ENCODE results near the gene LTBP3. TPM values are rescaled to one million over a fixed set of nuclear protein-coding genes. Genes with fewer than 3 reads are reported as not detected.

Gene LTBP3
- total and polyA plus RNA-seq, 9 of the 15 experiments (the other 6 are each of a cell fraction or from before 2014, with no cell fraction given), result 0.06 to 20.5 (median 4.8) TPM

DNA sequence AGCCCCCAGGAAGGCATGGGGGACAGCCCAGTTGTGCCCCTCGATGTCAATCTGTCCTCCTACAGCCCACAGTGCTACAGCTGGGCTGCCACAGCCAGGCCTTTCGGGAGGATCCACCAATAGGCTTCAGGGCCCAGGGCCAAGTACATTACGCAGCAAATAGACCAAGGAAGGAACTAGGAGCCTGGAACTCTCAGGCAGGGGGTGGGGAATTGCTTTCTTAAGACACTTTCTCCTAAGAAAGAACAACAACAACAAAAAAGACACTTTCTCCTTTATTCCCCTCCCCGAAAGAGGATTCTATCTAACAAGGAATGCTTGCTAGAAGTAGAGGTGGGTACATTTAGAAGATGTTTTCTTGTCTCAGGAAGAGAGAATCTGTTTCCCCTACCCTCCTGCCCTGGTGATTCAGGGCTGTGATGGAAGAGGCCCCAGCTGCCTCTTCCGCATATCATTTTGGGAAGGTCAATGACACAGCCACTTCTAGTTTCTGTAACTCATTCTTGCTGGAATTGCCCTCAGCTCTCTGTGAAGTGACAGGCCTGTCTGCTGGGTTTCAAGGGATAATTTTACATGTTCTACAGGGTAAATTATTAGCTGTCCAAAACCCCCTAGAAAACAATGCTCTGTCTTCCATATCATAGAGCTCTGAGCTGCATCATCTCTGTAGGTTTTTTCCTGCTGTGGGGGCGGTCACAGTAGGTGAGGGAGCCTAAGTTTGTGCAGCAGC lies 65.4 kb downstream of the LTBP3 start (continued):
- TF ChIP-seq, protein P1, sequence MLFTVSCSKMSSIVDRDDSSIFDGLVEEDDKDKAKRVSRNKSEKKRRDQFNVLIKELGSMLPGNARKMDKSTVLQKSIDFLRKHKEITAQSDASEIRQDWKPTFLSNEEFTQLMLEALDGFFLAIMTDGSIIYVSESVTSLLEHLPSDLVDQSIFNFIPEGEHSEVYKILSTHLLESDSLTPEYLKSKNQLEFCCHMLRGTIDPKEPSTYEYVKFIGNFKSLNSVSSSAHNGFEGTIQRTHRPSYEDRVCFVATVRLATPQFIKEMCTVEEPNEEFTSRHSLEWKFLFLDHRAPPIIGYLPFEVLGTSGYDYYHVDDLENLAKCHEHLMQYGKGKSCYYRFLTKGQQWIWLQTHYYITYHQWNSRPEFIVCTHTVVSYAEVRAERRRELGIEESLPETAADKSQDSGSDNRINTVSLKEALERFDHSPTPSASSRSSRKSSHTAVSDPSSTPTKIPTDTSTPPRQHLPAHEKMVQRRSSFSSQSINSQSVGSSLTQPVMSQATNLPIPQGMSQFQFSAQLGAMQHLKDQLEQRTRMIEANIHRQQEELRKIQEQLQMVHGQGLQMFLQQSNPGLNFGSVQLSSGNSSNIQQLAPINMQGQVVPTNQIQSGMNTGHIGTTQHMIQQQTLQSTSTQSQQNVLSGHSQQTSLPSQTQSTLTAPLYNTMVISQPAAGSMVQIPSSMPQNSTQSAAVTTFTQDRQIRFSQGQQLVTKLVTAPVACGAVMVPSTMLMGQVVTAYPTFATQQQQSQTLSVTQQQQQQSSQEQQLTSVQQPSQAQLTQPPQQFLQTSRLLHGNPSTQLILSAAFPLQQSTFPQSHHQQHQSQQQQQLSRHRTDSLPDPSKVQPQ (CRISPR knock-in tag; IDR thresholded peaks at IDR 0.05; ENCODE audit: borderline replicate concordance), result no peak
- no peak for TF ChIP-seq SAFB2 (IDR thresholded peaks at IDR 0.05; ENCODE audit: borderline replicate concordance, low read depth, low read length, severe bottlenecking)
- TF ChIP-seq, protein P2, sequence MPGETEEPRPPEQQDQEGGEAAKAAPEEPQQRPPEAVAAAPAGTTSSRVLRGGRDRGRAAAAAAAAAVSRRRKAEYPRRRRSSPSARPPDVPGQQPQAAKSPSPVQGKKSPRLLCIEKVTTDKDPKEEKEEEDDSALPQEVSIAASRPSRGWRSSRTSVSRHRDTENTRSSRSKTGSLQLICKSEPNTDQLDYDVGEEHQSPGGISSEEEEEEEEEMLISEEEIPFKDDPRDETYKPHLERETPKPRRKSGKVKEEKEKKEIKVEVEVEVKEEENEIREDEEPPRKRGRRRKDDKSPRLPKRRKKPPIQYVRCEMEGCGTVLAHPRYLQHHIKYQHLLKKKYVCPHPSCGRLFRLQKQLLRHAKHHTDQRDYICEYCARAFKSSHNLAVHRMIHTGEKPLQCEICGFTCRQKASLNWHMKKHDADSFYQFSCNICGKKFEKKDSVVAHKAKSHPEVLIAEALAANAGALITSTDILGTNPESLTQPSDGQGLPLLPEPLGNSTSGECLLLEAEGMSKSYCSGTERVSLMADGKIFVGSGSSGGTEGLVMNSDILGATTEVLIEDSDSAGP (CRISPR knock-in tag; IDR thresholded peaks at IDR 0.05), result no peak
- TF ChIP-seq HMG20B (CRISPR knock-in tag; IDR thresholded peaks at IDR 0.05), result no peak
- TF ChIP-seq STAG1 (CRISPR knock-in tag; IDR thresholded peaks at IDR 0.05; ENCODE audit: borderline replicate concordance), result no peak
- no peak for TF ChIP-seq TRIM28 (IDR thresholded peaks at IDR 0.05)
- TF ChIP-seq HDAC6 (IDR thresholded peaks at IDR 0.05; ENCODE audit: low read depth, low read length), result no peak
- no peak for TF ChIP-seq SMC3 (conservative IDR thresholded peaks at IDR 0.05; ENCODE audit: insufficient read depth, low read depth, low read length)
- no peak for TF ChIP-seq MCM5 (IDR thresholded peaks at IDR 0.05; ENCODE audit: low read depth)
- TF ChIP-seq SNIP1 (IDR thresholded peaks at IDR 0.05; ENCODE audit: low read depth), result no peak
- no peak for TF ChIP-seq NFXL1 (CRISPR knock-in tag; IDR thresholded peaks at IDR 0.05)
- no peak for TF ChIP-seq ZNF79 (CRISPR knock-in tag; IDR thresholded peaks at IDR 0.05; ENCODE audit: low read depth)
- TF ChIP-seq LARP7 (IDR thresholded peaks at IDR 0.05), result no peak
- no peak for TF ChIP-seq ZBTB33 (CRISPR knock-in tag; IDR thresholded peaks at IDR 0.05)
- no peak for TF ChIP-seq MCM3 (IDR thresholded peaks at IDR 0.05)
- no peak for TF ChIP-seq HMGN3 (IDR thresholded peaks at IDR 0.05; ENCODE audit: borderline replicate concordance, extremely low read depth, insufficient read length, low read depth, low read length)
- no peak for TF ChIP-seq ZNF785 (CRISPR knock-in tag; IDR thresholded peaks at IDR 0.05)
- TF ChIP-seq SAFB (IDR thresholded peaks at IDR 0.05; ENCODE audit: borderline replicate concordance, low read depth, low read length), result no peak
- TF ChIP-seq ZNF398 (CRISPR knock-in tag; IDR thresholded peaks at IDR 0.05), result no peak
- TF ChIP-seq RUNX1 (IDR thresholded peaks at IDR 0.05; ENCODE audit: low read depth), result no peak
- no peak for TF ChIP-seq MTA2 (IDR thresholded peaks at IDR 0.05; ENCODE audit: low read depth)
- no peak for TF ChIP-seq ZNF408 (CRISPR knock-in tag; IDR thresholded peaks at IDR 0.05; ENCODE audit: low read depth)
